Measurements from ENCODE around the gene MRPL49. TPM values are rescaled to one million over a fixed set of nuclear protein-coding genes. Genes with fewer than 3 reads are reported as not detected.

The MRPL49 gene
- total and polyA plus RNA-seq, 2 of the 8 experiments (the other 6 are each of a cell fraction or from before 2014, with no cell fraction given), result 54.0 to 84.8 TPM

GRCh38 chr11:65131417-65131776 is 9.3 kb downstream of the MRPL49 start (continued):
- TF ChIP-seq CTCF (IDR thresholded peaks at IDR 0.05; ENCODE audit: control extremely low read depth in 1 of 3, insufficient read depth in 1 of 3, low read depth in 1 of 3, low read length in 3 of 3) (no peak), YY1 (IDR thresholded peaks at IDR 0.05; ENCODE audit: low read depth, low read length) (no peak), SRF (IDR thresholded peaks at IDR 0.05; ENCODE audit: low read depth, low read length) (no peak), RNF2 (IDR thresholded peaks at IDR 0.05; ENCODE audit: borderline replicate concordance, low read depth, low read length, missing control alignments, poor library complexity, severe bottlenecking) (no peak), EZH2 (IDR thresholded peaks at IDR 0.05; ENCODE audit: low read depth, low read length, severe bottlenecking) (no peak), SIX5 (IDR thresholded peaks at IDR 0.05; ENCODE audit: low read depth, low read length) (no peak), CHD7 (IDR thresholded peaks at IDR 0.05; ENCODE audit: insufficient replicate concordance, low read length) (no peak)

All from H1 (cell line).